Inflammatory macrophage treated with lipopolysaccharide for 4 hours (primary cell): Measurements from ENCODE around the gene PLEKHA3.
"Not testable (repeated sequence)": the region's sequence is repeated elsewhere in the genome, so short reads cannot be mapped to it uniquely, and the experiment has no call there.

Experiments used
- DNase-seq: peaks from one replicate; pipeline ENCODE4 v3.0.0-alpha.2; 2020

PLEKHA3 gene

GRCh38 chr2:178479275-178479616 is 1.0 kb upstream of the PLEKHA3 start:
- DNase-seq: no peak

GRCh38 chr2:178479758-178480226 is 465 bp upstream of the PLEKHA3 start:
- peak; percentile 18 for DNase-seq

GRCh38 chr2:178482437-178482836 is 2.2 kb downstream of the PLEKHA3 start:
- peak; percentile 27 for DNase-seq

GRCh38 chr2:178484245-178485041 is 4.2 kb downstream of the PLEKHA3 start:
- DNase-seq: no peak

- no peak for DNase-seq
Observed at GRCh38 chr2:178485356-178485755, 5.1 kb downstream of the PLEKHA3 start.

- no peak for DNase-seq
Observed at GRCh38 chr2:178491612-178492011, 11.4 kb downstream of the PLEKHA3 start.

GRCh38 chr2:178496049-178496448 is 15.8 kb downstream of the PLEKHA3 start:
- no peak for DNase-seq

GRCh38 chr2:178498137-178498536 is 17.9 kb downstream of the PLEKHA3 start:
- no peak for DNase-seq

- no peak for DNase-seq
Observed at GRCh38 chr2:178499640-178500039, 19.4 kb downstream of the PLEKHA3 start.

- no peak for DNase-seq
Observed at GRCh38 chr2:178502751-178503150, 22.5 kb downstream of the PLEKHA3 start.

- DNase-seq: peak; percentile 13
Observed at GRCh38 chr2:178506101-178506500, 25.8 kb downstream of the PLEKHA3 start.

- DNase-seq: no peak
Observed at GRCh38 chr2:178506524-178506923, 26.3 kb downstream of the PLEKHA3 start.

GRCh38 chr2:178506949-178507348 is 26.7 kb downstream of the PLEKHA3 start:
- no peak for DNase-seq

GRCh38 chr2:178508646-178509045 is 28.4 kb downstream of the PLEKHA3 start:
- no peak for DNase-seq

- no peak for DNase-seq
Observed at GRCh38 chr2:178510384-178510783, 30.1 kb downstream of the PLEKHA3 start.

- no peak for DNase-seq
Observed at GRCh38 chr2:178512484-178512883, 32.2 kb downstream of the PLEKHA3 start.

GRCh38 chr2:178513876-178514275 is 33.6 kb downstream of the PLEKHA3 start:
- DNase-seq: no peak

GRCh38 chr2:178514664-178515063 is 34.4 kb downstream of the PLEKHA3 start:
- DNase-seq: no peak

- no peak for DNase-seq
Observed at GRCh38 chr2:178517496-178517895, 37.2 kb downstream of the PLEKHA3 start.

- DNase-seq: no peak
Observed at GRCh38 chr2:178521304-178522150, 41.3 kb downstream of the PLEKHA3 start.

GRCh38 chr2:178522950-178523595 is 42.8 kb downstream of the PLEKHA3 start:
- DNase-seq: peak; percentile 74

- no peak for DNase-seq
Observed at GRCh38 chr2:178523596-178524134, 43.4 kb downstream of the PLEKHA3 start.

GRCh38 chr2:178525010-178525409 is 44.8 kb downstream of the PLEKHA3 start:
- DNase-seq: not testable (repeated sequence)
